ENCODE data around the gene PEG3.

The PEG3 gene

DNA sequence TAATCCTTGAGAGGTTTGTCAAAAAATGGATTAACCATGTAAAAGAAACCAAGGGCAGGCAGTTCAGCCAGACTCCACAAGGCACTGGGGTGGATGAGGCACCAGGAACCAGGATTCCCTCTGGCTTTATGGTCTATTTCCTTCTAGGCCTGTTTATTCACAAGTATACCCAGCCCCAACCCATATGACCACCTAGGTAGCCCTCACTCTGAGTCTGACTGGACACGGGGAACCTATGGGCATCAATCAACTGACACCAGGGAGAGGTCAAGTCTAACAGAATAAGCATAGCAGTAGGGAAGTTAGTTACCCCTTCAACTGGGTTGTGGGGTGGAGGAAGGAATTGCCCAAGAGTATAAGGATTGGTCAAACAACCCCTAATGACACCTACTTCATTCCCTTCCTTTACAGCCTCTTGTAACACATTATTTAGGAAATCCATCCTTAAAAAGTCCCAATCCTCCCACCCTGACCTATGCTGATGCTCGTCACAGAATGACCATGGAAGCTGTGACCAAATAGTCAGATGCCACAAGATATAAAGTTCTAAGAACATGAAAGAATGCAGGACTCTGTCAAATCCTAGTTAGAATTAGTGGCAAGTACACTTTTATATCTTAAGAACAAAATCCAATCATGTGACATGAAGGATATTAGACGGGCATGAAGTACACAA is 31.7 kb downstream of the PEG3 start:
- no peak for DNase-seq (ENCODE audit: low read depth, low spot score)

DNA sequence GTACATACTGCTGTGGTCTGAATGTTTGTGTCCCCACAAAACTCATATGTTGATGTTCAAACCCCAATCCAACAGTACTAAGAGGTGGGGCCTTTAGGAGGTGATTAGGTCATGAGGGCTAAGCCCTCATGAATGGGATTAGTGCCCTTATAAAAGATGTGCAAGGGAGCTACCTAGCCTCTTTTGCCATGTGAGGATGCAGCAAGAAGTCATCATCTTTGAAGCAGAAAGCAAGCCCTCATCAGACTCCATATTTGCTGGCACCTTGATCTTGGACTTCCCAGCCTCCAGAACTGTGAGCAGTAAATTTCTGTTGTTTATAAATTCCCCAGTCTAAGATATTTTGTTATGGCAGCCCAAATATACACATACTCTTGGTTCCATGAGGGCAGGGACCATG is 33.9 kb downstream of the PEG3 start:
- DNase-seq (ENCODE audit: low read depth, low spot score): no peak

All from ELF-1 (cell line).